ENCODE results near the gene WDR83.
"Not testable (repeated sequence)": the region's sequence is repeated elsewhere in the genome, so short reads cannot be mapped to it uniquely, and the experiment has no call there.

The WDR83 gene

GRCh38 chr19:12695997-12696365 is 29.4 kb downstream of the WDR83 start:
- Histone ChIP-seq H3K4me1 (ENCODE audit: control insufficient read depth in 2 of 2, insufficient read depth in 2 of 2, low read length in 2 of 2) (peaks cover 10 to 13% of the 10 kb centered on the region in 2 donors), H3K9ac (ENCODE audit: low read depth in 1 of 2, low read length in 2 of 2) (peak overlapping the region; percentile 53 to 79), H3K4me3 (ENCODE audit: low read length in 2 of 2) (peak overlapping the region; percentile 82 to 95), H3K9me3 (ENCODE audit: control insufficient read depth in 2 of 2, low read length in 2 of 2) (no peaks in the 10 kb centered on the region), H3K36me3 (ENCODE audit: control insufficient read depth in 2 of 2, insufficient read depth in 2 of 2, low read length in 2 of 2) (peaks cover 3 to 13% of the 10 kb centered on the region in 2 donors), H3K27ac (ENCODE audit: low read depth in 2 of 2, low read length in 2 of 2) (no peak overlapping the region), H3K27me3 (ENCODE audit: control insufficient read depth in 2 of 2, insufficient read depth in 2 of 2, low read length in 2 of 2) (no peaks in the 10 kb centered on the region)

GRCh38 chr19:12696366-12697335 is 30.0 kb downstream of the WDR83 start, which contains the start of gene FBXW9:
Gene FBXW9, minus strand, starts transcription at chr19:12696631. Its CDS starts 50 bp downstream, at chr19:12696581.
- peak within 1 kb of the TSS; percentile 53 to 79 for H3K9ac ChIP-seq (ENCODE audit: low read depth in 1 of 2, low read length in 2 of 2)
- H3K4me3 ChIP-seq (ENCODE audit: low read length in 2 of 2): peak within 1 kb of the TSS; percentile 82 to 95
- H3K4me1 ChIP-seq (ENCODE audit: control insufficient read depth in 2 of 2, insufficient read depth in 2 of 2, low read length in 2 of 2): peaks cover 10 to 13% of the 10 kb centered on the region in 2 donors
- H3K36me3 ChIP-seq (ENCODE audit: control insufficient read depth in 2 of 2, insufficient read depth in 2 of 2, low read length in 2 of 2): peaks cover 9 to 20% of the 10 kb centered on the region in 2 donors
- no peaks in the 10 kb centered on the region for H3K27me3 ChIP-seq (ENCODE audit: control insufficient read depth in 2 of 2, insufficient read depth in 2 of 2, low read length in 2 of 2)
- no peaks in the 10 kb centered on the region for H3K9me3 ChIP-seq (ENCODE audit: control insufficient read depth in 2 of 2, low read length in 2 of 2)
- H3K27ac ChIP-seq (ENCODE audit: low read depth in 2 of 2, low read length in 2 of 2): peak within 1 kb of the TSS; percentile 81 to 82

GRCh38 chr19:12697425-12697824 is 30.8 kb downstream of the WDR83 start:
- not testable (repeated sequence) for H3K9ac ChIP-seq (ENCODE audit: low read depth in 1 of 2, low read length in 2 of 2); H3K4me3 ChIP-seq (ENCODE audit: low read length in 2 of 2); H3K27me3 ChIP-seq (ENCODE audit: control insufficient read depth in 2 of 2, insufficient read depth in 2 of 2, low read length in 2 of 2); H3K9me3 ChIP-seq (ENCODE audit: control insufficient read depth in 2 of 2, low read length in 2 of 2); H3K27ac ChIP-seq (ENCODE audit: low read depth in 2 of 2, low read length in 2 of 2)
- Histone ChIP-seq H3K36me3 (ENCODE audit: control insufficient read depth in 2 of 2, insufficient read depth in 2 of 2, low read length in 2 of 2) (peaks cover 16 to 27% of the 10 kb centered on the region in 2 donors), H3K4me1 (ENCODE audit: control insufficient read depth in 2 of 2, insufficient read depth in 2 of 2, low read length in 2 of 2) (peaks cover 10 to 13% of the 10 kb centered on the region in 2 donors)

- peaks cover 23 to 34% of the 10 kb centered on the region in 2 donors for H3K36me3 ChIP-seq (ENCODE audit: control insufficient read depth in 2 of 2, insufficient read depth in 2 of 2, low read length in 2 of 2)
These were observed 31.5 kb downstream of the WDR83 start for GRCh38 chr19:12698138-12698537.

GRCh38 chr19:12701596-12702282 is 35.1 kb downstream of the WDR83 start:
- H3K27me3 ChIP-seq (ENCODE audit: control insufficient read depth in 2 of 2, insufficient read depth in 2 of 2, low read length in 2 of 2): no peaks in the 10 kb centered on the region
- peaks cover 48 to 64% of the 10 kb centered on the region in 2 donors for H3K36me3 ChIP-seq (ENCODE audit: control insufficient read depth in 2 of 2, insufficient read depth in 2 of 2, low read length in 2 of 2)
- no peak overlapping the region for H3K4me3 ChIP-seq (ENCODE audit: low read length in 2 of 2)
- H3K27ac ChIP-seq (ENCODE audit: low read depth in 2 of 2, low read length in 2 of 2): no peak overlapping the region
- H3K9ac ChIP-seq (ENCODE audit: low read depth in 1 of 2, low read length in 2 of 2): no peak overlapping the region
- no peaks in the 10 kb centered on the region for H3K9me3 ChIP-seq (ENCODE audit: control insufficient read depth in 2 of 2, low read length in 2 of 2)
- H3K4me1 ChIP-seq (ENCODE audit: control insufficient read depth in 2 of 2, insufficient read depth in 2 of 2, low read length in 2 of 2): peaks cover 4 to 5% of the 10 kb centered on the region in 2 donors

More at GRCh38 chr19:12698138-12698537, 31.5 kb downstream of the WDR83 start:
- H3K9ac ChIP-seq (ENCODE audit: low read depth in 1 of 2, low read length in 2 of 2): no peak overlapping the region
- no peaks in the 10 kb centered on the region for H3K9me3 ChIP-seq (ENCODE audit: control insufficient read depth in 2 of 2, low read length in 2 of 2)
- H3K4me1 ChIP-seq (ENCODE audit: control insufficient read depth in 2 of 2, insufficient read depth in 2 of 2, low read length in 2 of 2): peaks cover 10 to 13% of the 10 kb centered on the region in 2 donors
- H3K27me3 ChIP-seq (ENCODE audit: control insufficient read depth in 2 of 2, insufficient read depth in 2 of 2, low read length in 2 of 2): no peaks in the 10 kb centered on the region
- H3K27ac ChIP-seq (ENCODE audit: low read depth in 2 of 2, low read length in 2 of 2): no peak overlapping the region
- no peak overlapping the region for H3K4me3 ChIP-seq (ENCODE audit: low read length in 2 of 2)

GRCh38 chr19:12703046-12703445 is 36.4 kb downstream of the WDR83 start:
- Histone ChIP-seq H3K4me1 (ENCODE audit: control insufficient read depth in 2 of 2, insufficient read depth in 2 of 2, low read length in 2 of 2) (no peaks in the 10 kb centered on the region), H3K9ac (ENCODE audit: low read depth in 1 of 2, low read length in 2 of 2) (no peak overlapping the region), H3K27ac (ENCODE audit: low read depth in 2 of 2, low read length in 2 of 2) (no peak overlapping the region), H3K36me3 (ENCODE audit: control insufficient read depth in 2 of 2, insufficient read depth in 2 of 2, low read length in 2 of 2) (peaks cover 48 to 65% of the 10 kb centered on the region in 2 donors), H3K4me3 (ENCODE audit: low read length in 2 of 2) (no peak overlapping the region), H3K27me3 (ENCODE audit: control insufficient read depth in 2 of 2, insufficient read depth in 2 of 2, low read length in 2 of 2) (no peaks in the 10 kb centered on the region), H3K9me3 (ENCODE audit: control insufficient read depth in 2 of 2, low read length in 2 of 2) (no peaks in the 10 kb centered on the region)

GRCh38 chr19:12705169-12705568 is 38.6 kb downstream of the WDR83 start:
- Histone ChIP-seq H3K36me3 (ENCODE audit: control insufficient read depth in 2 of 2, insufficient read depth in 2 of 2, low read length in 2 of 2) (peaks cover 56 to 68% of the 10 kb centered on the region in 2 donors), H3K9ac (ENCODE audit: low read depth in 1 of 2, low read length in 2 of 2) (no peak overlapping the region), H3K27me3 (ENCODE audit: control insufficient read depth in 2 of 2, insufficient read depth in 2 of 2, low read length in 2 of 2) (no peaks in the 10 kb centered on the region), H3K9me3 (ENCODE audit: control insufficient read depth in 2 of 2, low read length in 2 of 2) (no peaks in the 10 kb centered on the region), H3K4me1 (ENCODE audit: control insufficient read depth in 2 of 2, insufficient read depth in 2 of 2, low read length in 2 of 2) (no peaks in the 10 kb centered on the region), H3K27ac (ENCODE audit: low read depth in 2 of 2, low read length in 2 of 2) (no peak overlapping the region), H3K4me3 (ENCODE audit: low read length in 2 of 2) (no peak overlapping the region)

GRCh38 chr19:12705654-12706331 is 39.2 kb downstream of the WDR83 start:
- no peak overlapping the region for H3K9ac ChIP-seq (ENCODE audit: low read depth in 1 of 2, low read length in 2 of 2)
- no peaks in the 10 kb centered on the region for H3K27me3 ChIP-seq (ENCODE audit: control insufficient read depth in 2 of 2, insufficient read depth in 2 of 2, low read length in 2 of 2)
- peaks cover 60 to 69% of the 10 kb centered on the region in 2 donors for H3K36me3 ChIP-seq (ENCODE audit: control insufficient read depth in 2 of 2, insufficient read depth in 2 of 2, low read length in 2 of 2)
- H3K4me1 ChIP-seq (ENCODE audit: control insufficient read depth in 2 of 2, insufficient read depth in 2 of 2, low read length in 2 of 2): no peaks in the 10 kb centered on the region
- H3K4me3 ChIP-seq (ENCODE audit: low read length in 2 of 2): no peak overlapping the region
- H3K9me3 ChIP-seq (ENCODE audit: control insufficient read depth in 2 of 2, low read length in 2 of 2): no peaks in the 10 kb centered on the region
- no peak overlapping the region for H3K27ac ChIP-seq (ENCODE audit: low read depth in 2 of 2, low read length in 2 of 2)

- no peak overlapping the region for H3K27ac ChIP-seq (ENCODE audit: low read depth in 2 of 2, low read length in 2 of 2)
- no peaks in the 10 kb centered on the region for H3K4me1 ChIP-seq (ENCODE audit: control insufficient read depth in 2 of 2, insufficient read depth in 2 of 2, low read length in 2 of 2)
- H3K27me3 ChIP-seq (ENCODE audit: control insufficient read depth in 2 of 2, insufficient read depth in 2 of 2, low read length in 2 of 2): no peaks in the 10 kb centered on the region
- H3K4me3 ChIP-seq (ENCODE audit: low read length in 2 of 2): no peak overlapping the region
- H3K9me3 ChIP-seq (ENCODE audit: control insufficient read depth in 2 of 2, low read length in 2 of 2): no peaks in the 10 kb centered on the region
- peaks cover 58 to 68% of the 10 kb centered on the region in 2 donors for H3K36me3 ChIP-seq (ENCODE audit: control insufficient read depth in 2 of 2, insufficient read depth in 2 of 2, low read length in 2 of 2)
- no peak overlapping the region for H3K9ac ChIP-seq (ENCODE audit: low read depth in 1 of 2, low read length in 2 of 2)
These were observed 39.7 kb downstream of the WDR83 start for GRCh38 chr19:12706332-12706718.

Measured in mucosa of rectum (tissue), 2 donors.